PC-3 (cell line): ENCODE data around the gene TKTL1. TPM values are rescaled to one million over a fixed set of nuclear protein-coding genes. Genes with fewer than 3 reads are reported as not detected.

Experiments used
- ATAC-seq: fragments of 200-7000 bp; cut with Tn5 transposase; 2 replicates; pipeline ENCODE4 v1.9.1; 2020; ENCODE audit warnings: mild to moderate bottlenecking, moderate library complexity
- BruUV-seq: library from RNA; stranded (reverse); fragments of 400-500 nt; replicated peaks from 2 replicates; lab custom pipeline; 2021; lab: Mats Ljungman, UMichigan
- CTCF ChIA-PET: fragments of 300-600 bp; sonication (Branson Sonifier 250); formaldehyde crosslinking; loops from one replicate; lab custom pipeline; 2022; ENCODE audit warnings: antibody characterized with exemption; lab: Charles Lee
- POLR2A ChIA-PET: fragments of 300-600 bp; sonication (Branson Sonifier 250); formaldehyde crosslinking; loops from one replicate; lab custom pipeline; 2022; ENCODE audit warnings: antibody characterized with exemption; ENCODE audit not compliant: unreplicated experiment; lab: Charles Lee
- DNase-seq: peaks from one replicate; pipeline ENCODE4 v3.0.0-alpha.2; 2015
- H2AFZ ChIP-seq: fragments of 300-600 bp; sonication (generic); 2 replicates; pipeline ENCODE4 v1.6.0; 2016; ENCODE audit warnings: antibody characterized with exemption, low read length
- H3F3A ChIP-seq: fragments of 300-600 bp; sonication (generic); one replicate; pipeline ENCODE4 v1.6.0; 2017; ENCODE audit warnings: antibody characterized with exemption, low read length, control low read depth, mild to moderate bottlenecking; ENCODE audit not compliant: unreplicated experiment
- H3K27ac ChIP-seq: fragments of 300-600 bp; sonication (generic); 2 replicates; pipeline ENCODE4 v1.5.1; 2016; ENCODE audit warnings: mild to moderate bottlenecking, low read length
- H3K27me3 ChIP-seq: fragments of 300-600 bp; sonication (generic); 2 replicates; pipeline ENCODE4 v1.6.1; 2016; ENCODE audit warnings: low read length, mixed read lengths
- H3K36me3 ChIP-seq: fragments of 300-600 bp; sonication (generic); 2 replicates; pipeline ENCODE4 v1.6.1; 2016; ENCODE audit warnings: low read depth, mixed run types, low read length, mixed read lengths
- H3K4me1 ChIP-seq: fragments of 300-600 bp; sonication (generic); 2 replicates; pipeline ENCODE4 v1.5.1; 2016; ENCODE audit warnings: low read length; ENCODE audit not compliant: insufficient read depth
- H3K4me2 ChIP-seq: fragments of 300-600 bp; sonication (generic); 2 replicates; pipeline ENCODE4 v1.6.0; 2016; ENCODE audit warnings: low read length
- H3K4me3 ChIP-seq: fragments of 300-600 bp; sonication (generic); 2 replicates; pipeline ENCODE4 v1.5.1; 2016; ENCODE audit warnings: mild to moderate bottlenecking, low read length, mixed read lengths
- H3K79me2 ChIP-seq: fragments of 300-600 bp; sonication (generic); 2 replicates; pipeline ENCODE4 v1.6.1; 2017; ENCODE audit warnings: low read length, mixed read lengths
- H3K9ac ChIP-seq: fragments of 300-600 bp; sonication (generic); 2 replicates; pipeline ENCODE4 v1.6.0; 2016; ENCODE audit warnings: mild to moderate bottlenecking, low read length
- H3K9me2 ChIP-seq: fragments of 300-600 bp; sonication (generic); replicated peaks from 2 replicates; pipeline ENCODE4 v1.6.1; 2016; ENCODE audit warnings: mixed run types, low read length, mixed read lengths
- H3K9me3 ChIP-seq: fragments of 300-600 bp; sonication (generic); 2 replicates; pipeline ENCODE4 v1.6.1; 2016; ENCODE audit warnings: low read length, mixed read lengths
- H4K20me1 ChIP-seq: fragments of 300-600 bp; sonication (generic); 2 replicates; pipeline ENCODE4 v1.6.1; 2016; ENCODE audit warnings: low read length, mixed read lengths
- CTCF ChIP-seq: fragments of 300-600 bp; sonication (generic); conservative IDR thresholded peaks from 2 replicates; pipeline ENCODE4 v1.5.1; 2017; ENCODE audit warnings: antibody characterized with exemption, low read depth, mild to moderate bottlenecking, low read length
- EZH2 ChIP-seq: fragments of 300-600 bp; sonication (generic); IDR thresholded peaks from one replicate; pipeline ENCODE4 v1.6.1; 2017; ENCODE audit warnings: antibody characterized with exemption, mild to moderate bottlenecking, low read length; ENCODE audit not compliant: unreplicated experiment
- EZH2phosphoT487 ChIP-seq: fragments of 300-600 bp; sonication (generic); IDR thresholded peaks from 2 replicates; pipeline ENCODE4 v1.6.1; 2018; ENCODE audit warnings: mild to moderate bottlenecking, antibody characterized with exemption, low read length, borderline replicate concordance
- intact Hi-C: fragments of 100-400 bp; cut with micrococcal nuclease; formaldehyde crosslinking; loops from 2 replicates; pipeline ENCODE4 v1.9.0; 2023
- total RNA-seq: library from RNA; depleted of rRNA; stranded (reverse); fragments of >200 nt; gene quantifications from 2 replicates; pipeline ENCODE4 v1.2.3, GENCODE V29; 2014

The TKTL1 gene
- total RNA-seq, 1 experiment from 2014 or later = not detected

GRCh38 chrX:154322890-154323289, 27.3 kb downstream of the TKTL1 start:
- no peak overlapping the region for H2AFZ ChIP-seq
- DNase-seq (no peak), ATAC-seq (no peak)
- no peak overlapping the region for H3K4me3 ChIP-seq
- no peak overlapping the region for H3K9ac ChIP-seq
- H3K4me2 ChIP-seq = no peak overlapping the region
- H3K9me2 ChIP-seq = no peaks in the 10 kb centered on the region
- peaks cover 41% of the 10 kb centered on the region for H3K27me3 ChIP-seq
- ChIA-PET CTCF (no interaction called here), POLR2A (no interaction called here)
- H3K4me1 ChIP-seq = no peaks in the 10 kb centered on the region
- H3K36me3 ChIP-seq = no peaks in the 10 kb centered on the region
- no peaks in the 10 kb centered on the region for H3F3A ChIP-seq
- no TSS peak for BruUV-seq
- H3K27ac ChIP-seq = no peak overlapping the region
- TF ChIP-seq EZH2 (no peak), CTCF (no peak), EZH2phosphoT487 (no peak)
- no peaks in the 10 kb centered on the region for H3K9me3 ChIP-seq
- intact Hi-C loops = no loop called here
- no peaks in the 10 kb centered on the region for H3K79me2 ChIP-seq
- H4K20me1 ChIP-seq = no peaks in the 10 kb centered on the region

- ATAC-seq (no peak), DNase-seq (no peak)
- Histone ChIP-seq H3K9me2 (no peaks in the 10 kb centered on the region), H3K9me3 (no peaks in the 10 kb centered on the region), H3K36me3 (no peaks in the 10 kb centered on the region), H3K9ac (no peak overlapping the region), H3K4me2 (no peak overlapping the region), H3K4me3 (no peak overlapping the region), H3F3A (no peaks in the 10 kb centered on the region), H2AFZ (no peak overlapping the region), H4K20me1 (no peaks in the 10 kb centered on the region), H3K4me1 (no peaks in the 10 kb centered on the region), H3K27me3 (peaks cover 41% of the 10 kb centered on the region), H3K27ac (no peak overlapping the region), H3K79me2 (no peaks in the 10 kb centered on the region)
- POLR2A ChIA-PET = no interaction called here
- TF ChIP-seq EZH2phosphoT487 (no peak), EZH2 (no peak), CTCF (no peak)
- no TSS peak for BruUV-seq
- CTCF ChIA-PET = no interaction called here
- intact Hi-C loops = no loop called here
Observed at GRCh38 chrX:154323537-154323936, 27.9 kb downstream of the TKTL1 start.

GRCh38 chrX:154325541-154325940, 29.9 kb downstream of the TKTL1 start:
- CTCF ChIA-PET = no interaction called here
- TF ChIP-seq CTCF (no peak), EZH2 (no peak), EZH2phosphoT487 (no peak)
- Histone ChIP-seq H3K36me3 (no peaks in the 10 kb centered on the region), H2AFZ (no peak overlapping the region), H3K27ac (no peak overlapping the region), H3K4me2 (no peak overlapping the region), H3K79me2 (no peaks in the 10 kb centered on the region), H3K4me3 (no peak overlapping the region), H3K4me1 (no peaks in the 10 kb centered on the region), H3K9me2 (no peaks in the 10 kb centered on the region), H4K20me1 (no peaks in the 10 kb centered on the region), H3K27me3 (peaks cover 41% of the 10 kb centered on the region), H3K9me3 (no peaks in the 10 kb centered on the region), H3K9ac (no peak overlapping the region), H3F3A (no peaks in the 10 kb centered on the region)
- intact Hi-C loops = no loop called here
- DNase-seq (no peak), ATAC-seq (no peak)
- POLR2A ChIA-PET = no interaction called here
- no TSS peak for BruUV-seq
